MCF 10A (cell line): Measurements from ENCODE around the gene RTCB. TPM values are rescaled to one million over a fixed set of nuclear protein-coding genes. Genes with fewer than 3 reads are reported as not detected.

ENCODE experiments used
- Bru-seq: library from RNA; stranded (reverse); fragments of 400-500 nt; gene quantifications from one replicate; lab custom pipeline; 2021; lab: Mats Ljungman, UMichigan
- BruChase-seq, 2 experiments: library from RNA; stranded (reverse); fragments of 400-500 nt; gene quantifications; one replicate each; lab custom pipeline; 2021; lab: Mats Ljungman, UMichigan
- BruUV-seq: library from RNA; stranded (reverse); fragments of 400-500 nt; replicated peaks from 2 replicates; lab custom pipeline; 2021; lab: Mats Ljungman, UMichigan
- CTCF ChIA-PET: fragments of 300-600 bp; sonication (Branson Sonifier 250); formaldehyde crosslinking; extraction: SDS; loops from one replicate; lab custom pipeline; 2021; ENCODE audit warnings: antibody characterized with exemption, inconsistent platforms; lab: Yijun Ruan, JAX
- POLR2A ChIA-PET: fragments of 300-600, 350-650 bp; sonication (Branson Sonifier 250); formaldehyde crosslinking; extraction: SDS; loops from one replicate; lab custom pipeline; 2020; ENCODE audit warnings: antibody characterized with exemption, inconsistent platforms; lab: Yijun Ruan, JAX
- DNase-seq: peaks from one replicate; pipeline ENCODE4 v3.0.0-alpha.2; 2018; ENCODE audit not compliant: unreplicated experiment
- H3K27ac Mint-ChIP-seq: one replicate; pipeline ENCODE4 v1.8.0; 2022; ENCODE audit warnings: mild to moderate bottlenecking, low read depth, mixed read lengths; ENCODE audit not compliant: unreplicated experiment
- H3K27me3 Mint-ChIP-seq: one replicate; pipeline ENCODE4 v1.8.0; 2022; ENCODE audit warnings: mixed read lengths; ENCODE audit not compliant: insufficient read depth, unreplicated experiment
- H3K36me3 Mint-ChIP-seq: one replicate; pipeline ENCODE4 v1.8.0; 2022; ENCODE audit warnings: mild to moderate bottlenecking, moderate library complexity, mixed read lengths; ENCODE audit not compliant: insufficient read depth, unreplicated experiment
- H3K4me1 Mint-ChIP-seq: one replicate; pipeline ENCODE4 v1.8.0; 2022; ENCODE audit warnings: mixed read lengths; ENCODE audit not compliant: insufficient read depth, unreplicated experiment
- H3K4me3 Mint-ChIP-seq: one replicate; pipeline ENCODE4 v1.8.0; 2022; ENCODE audit warnings: mild to moderate bottlenecking, moderate library complexity, mixed read lengths; ENCODE audit not compliant: unreplicated experiment
- H3K9me3 Mint-ChIP-seq: one replicate; pipeline ENCODE4 v1.8.0; 2022; ENCODE audit warnings: mixed read lengths; ENCODE audit not compliant: unreplicated experiment
- intact Hi-C: fragments of 100-400 bp; cut with micrococcal nuclease; formaldehyde crosslinking; loops from 2 replicates; pipeline ENCODE4 v1.14.1; 2022
- long read RNA-seq: library from polyadenylated mRNA; stranded (forward); transcript quantifications from one replicate; pipeline ENCODE4 v2.0.0, GENCODE V29; 2022
- total RNA-seq: library from RNA; stranded (reverse); gene quantifications from 2 replicates; pipeline ENCODE4 v1.2.3, GENCODE V29; 2022
- TF ChIP-seq, protein P1 (sequence below): fragments of 200-600 bp; IDR thresholded peaks from one replicate; pipeline ENCODE4 v1.8.0; 2022; ENCODE audit warnings: antibody characterized with exemption, mild to moderate bottlenecking; ENCODE audit not compliant: unreplicated experiment

Gene RTCB
- total RNA-seq (93.4 and 109 TPM in 2 replicates), Bru-seq, nascent RNA (percentile 85 among the genes with signal in this experiment), BruChase-seq, experiment 1, labeled RNA remaining after a 6-hour chase (percentile 91 among the genes with signal in this experiment), BruChase-seq, experiment 2, labeled RNA remaining after a 2-hour chase (percentile 80 among the genes with signal in this experiment)
- long read RNA-seq, transcript RTCB-201 (12 exons, 2,027 nt): major isoform, 466 of 511 reads
- long read RNA-seq, partial matches to known transcripts: 10 of 511 reads
- long read RNA-seq, other reads (novel, unspliced or antisense): 34 of 511 reads

DNA sequence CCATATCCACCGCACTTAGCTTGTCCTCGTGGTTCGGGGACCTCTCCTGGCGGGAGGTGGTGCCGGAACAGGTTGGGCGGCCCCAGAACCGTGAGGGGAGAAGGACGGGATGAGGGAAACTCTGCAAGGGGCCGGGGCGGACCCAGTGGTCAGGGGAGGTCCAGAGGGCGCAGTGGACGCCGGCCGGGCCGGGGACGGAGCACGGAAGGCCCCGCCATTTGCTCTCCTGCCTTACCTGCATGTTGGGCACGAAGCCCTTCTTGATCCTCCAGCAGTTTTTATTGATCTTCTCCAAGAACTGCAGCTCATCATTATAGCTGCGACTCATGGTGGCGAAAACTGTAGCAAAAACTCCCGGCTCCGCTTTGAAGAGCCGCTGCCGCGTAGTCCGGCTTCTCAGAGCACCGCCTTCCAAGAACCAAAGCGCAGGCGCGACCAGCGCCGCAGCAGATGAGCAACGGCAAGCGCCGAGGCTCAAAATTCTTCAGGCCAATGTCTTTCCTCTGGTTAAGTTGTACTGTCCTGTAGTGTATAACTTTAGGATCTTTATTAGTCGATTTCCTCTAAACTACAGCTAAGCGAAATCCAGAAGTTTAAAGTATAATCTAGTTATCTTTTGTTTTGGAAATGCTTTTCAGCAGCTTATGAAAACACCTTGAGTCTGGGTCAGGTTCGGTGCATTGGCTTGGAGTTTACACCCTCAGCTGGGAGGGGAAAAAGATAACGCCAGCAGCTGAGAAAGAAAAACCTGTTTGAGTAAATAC, at the start of gene RTCB:
Gene RTCB (minus strand): TSS at position 419 of the 764 bp plus-strand sequence. CDS start 91 bp downstream, at position 328.
- POLR2A ChIA-PET: interaction anchor here (0.5 to 4.6 kb wide), 23 partner anchors 9 to 717 kb away, joined by 3 to 85 read pairs (median 3); partner anchors contain the start of genes BPIFC and FBXO7
- intact Hi-C loops: loop anchor here (2.0 kb wide), 1 partner anchor 61 kb away; no protein-coding TSS in a partner anchor
- TF ChIP-seq, protein P1, sequence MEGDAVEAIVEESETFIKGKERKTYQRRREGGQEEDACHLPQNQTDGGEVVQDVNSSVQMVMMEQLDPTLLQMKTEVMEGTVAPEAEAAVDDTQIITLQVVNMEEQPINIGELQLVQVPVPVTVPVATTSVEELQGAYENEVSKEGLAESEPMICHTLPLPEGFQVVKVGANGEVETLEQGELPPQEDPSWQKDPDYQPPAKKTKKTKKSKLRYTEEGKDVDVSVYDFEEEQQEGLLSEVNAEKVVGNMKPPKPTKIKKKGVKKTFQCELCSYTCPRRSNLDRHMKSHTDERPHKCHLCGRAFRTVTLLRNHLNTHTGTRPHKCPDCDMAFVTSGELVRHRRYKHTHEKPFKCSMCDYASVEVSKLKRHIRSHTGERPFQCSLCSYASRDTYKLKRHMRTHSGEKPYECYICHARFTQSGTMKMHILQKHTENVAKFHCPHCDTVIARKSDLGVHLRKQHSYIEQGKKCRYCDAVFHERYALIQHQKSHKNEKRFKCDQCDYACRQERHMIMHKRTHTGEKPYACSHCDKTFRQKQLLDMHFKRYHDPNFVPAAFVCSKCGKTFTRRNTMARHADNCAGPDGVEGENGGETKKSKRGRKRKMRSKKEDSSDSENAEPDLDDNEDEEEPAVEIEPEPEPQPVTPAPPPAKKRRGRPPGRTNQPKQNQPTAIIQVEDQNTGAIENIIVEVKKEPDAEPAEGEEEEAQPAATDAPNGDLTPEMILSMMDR: no peak
- Mint-ChIP-seq H3K27ac (peak within 1 kb of the TSS; percentile 84), H3K4me3 (peak within 1 kb of the TSS; percentile 90), H3K4me1 (peaks cover 6% of the 10 kb centered on the region), H3K27me3 (peaks cover 17% of the 10 kb centered on the region), H3K36me3 (peaks cover 43% of the 10 kb centered on the region), H3K9me3 (no peaks in the 10 kb centered on the region)
- no TSS peak for BruUV-seq
- peak; percentile 90 for DNase-seq
- CTCF ChIA-PET: interaction anchor here (0.6 to 6.4 kb wide), 19 partner anchors 9 to 798 kb away, joined by 3 to 57 read pairs (median 5); partner anchors contain the start of genes BPIFC and FBXO7

DNA sequence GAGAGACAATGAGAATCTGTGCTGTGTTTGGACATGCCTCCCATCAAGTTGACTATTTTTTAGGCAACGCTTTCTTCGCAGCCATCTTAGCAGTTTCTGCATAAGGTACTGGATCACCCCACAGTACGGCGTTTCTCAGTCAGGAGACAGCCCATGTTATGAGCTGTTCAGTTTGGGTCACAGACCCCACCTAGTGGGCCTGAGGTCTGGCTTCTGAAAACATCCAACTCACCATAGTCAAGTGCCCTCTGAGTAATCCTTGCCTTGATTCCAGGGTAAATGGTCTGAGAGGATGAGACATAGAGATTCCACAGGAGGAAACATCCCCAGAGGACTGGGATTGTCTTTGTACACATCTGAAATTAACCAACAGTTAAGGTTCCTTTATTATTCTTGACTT, 45.0 kb upstream of the RTCB start:
- Mint-ChIP-seq H3K27ac (no peak overlapping the region), H3K4me1 (no peaks in the 10 kb centered on the region), H3K36me3 (no peaks in the 10 kb centered on the region), H3K4me3 (no peak overlapping the region), H3K27me3 (peaks cover 67% of the 10 kb centered on the region), H3K9me3 (no peaks in the 10 kb centered on the region)
- ChIA-PET POLR2A (no interaction called here), CTCF (no interaction called here)
- intact Hi-C loops: no loop called here
- TF ChIP-seq, protein P1: no peak
- DNase-seq: no peak
- no TSS peak for BruUV-seq

DNA sequence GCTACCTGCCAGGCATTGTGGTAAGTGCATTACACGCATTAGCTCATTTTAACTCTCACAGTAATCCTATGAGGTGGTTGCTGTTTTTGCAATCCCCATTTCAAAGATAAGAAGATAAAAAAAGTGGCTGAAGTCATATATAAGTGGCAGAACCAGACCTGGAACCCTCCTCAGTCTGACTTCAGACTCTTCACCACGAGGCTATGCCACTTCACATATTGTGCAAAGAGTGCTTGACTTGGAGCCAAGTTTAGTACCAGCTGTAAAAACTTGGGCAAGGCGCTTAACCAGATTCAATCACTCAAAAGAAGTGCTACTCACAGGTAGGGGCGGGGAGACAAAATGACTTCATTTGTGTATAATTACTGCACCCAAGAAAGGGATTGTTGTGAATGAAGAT, 36.9 kb upstream of the RTCB start:
- ChIA-PET CTCF (interaction anchor here (0.6 to 2.6 kb wide), 7 partner anchors 12 to 645 kb away, joined by 3 to 6 read pairs (median 5); partner anchors contain the start of gene RTCB), POLR2A (interaction anchor here (1.6 to 2.3 kb wide), 2 partner anchors 15 to 37 kb away, joined by 5 to 8 read pairs; partner anchors contain the start of genes BPIFC and RTCB)
- Mint-ChIP-seq H3K4me1 (peaks cover 6% of the 10 kb centered on the region), H3K27ac (no peak overlapping the region), H3K9me3 (no peaks in the 10 kb centered on the region), H3K4me3 (no peak overlapping the region), H3K36me3 (no peaks in the 10 kb centered on the region), H3K27me3 (peaks cover 19% of the 10 kb centered on the region)
- TF ChIP-seq, protein P1: no peak
- BruUV-seq: no TSS peak
- peak; percentile 42 for DNase-seq
- intact Hi-C loops: no loop called here

DNA sequence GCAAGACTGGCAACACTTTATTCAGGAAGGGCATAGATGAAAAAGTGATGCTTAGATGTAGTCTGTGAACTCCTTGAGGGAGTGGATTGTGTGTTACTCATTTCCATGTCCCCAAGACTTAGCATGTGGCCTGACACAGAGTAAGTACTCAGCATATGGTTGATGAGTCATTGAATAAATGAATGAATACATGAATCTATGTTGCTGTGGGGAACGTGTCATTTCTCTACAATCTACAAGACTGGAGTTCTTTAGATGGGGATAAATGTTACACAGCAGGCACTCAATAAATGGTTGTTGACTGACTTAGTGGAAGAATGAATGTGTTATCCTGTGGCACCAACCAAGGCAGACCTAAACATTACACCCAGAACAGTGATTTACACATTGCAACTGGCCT, 34.3 kb upstream of the RTCB start:
- BruUV-seq: no TSS peak
- DNase-seq: peak; percentile 3
- Mint-ChIP-seq H3K36me3 (no peaks in the 10 kb centered on the region), H3K27ac (no peak overlapping the region), H3K4me3 (no peak overlapping the region), H3K27me3 (no peaks in the 10 kb centered on the region), H3K9me3 (no peaks in the 10 kb centered on the region), H3K4me1 (peaks cover 6% of the 10 kb centered on the region)
- ChIA-PET POLR2A (interaction anchor here (0.6 to 1.5 kb wide), 2 partner anchors 18 to 948 kb away, joined by 4 to 6 read pairs; partner anchors contain the start of gene BPIFC), CTCF (interaction anchor here (0.8 to 1.0 kb wide), 2 partner anchors 27 to 33 kb away, joined by 3 read pairs; no protein-coding TSS in a partner anchor)
- TF ChIP-seq, protein P1: no peak
- intact Hi-C loops: no loop called here
